ENCODE measurements around the gene BSN. TPM values are rescaled to one million over a fixed set of nuclear protein-coding genes. Genes with fewer than 3 reads are reported as not detected.
A peak's percentile ranks its signal among the peaks of the same experiment; 100 is the strongest.

BSN gene
- total RNA-seq, 1 donor from 2014 or later: 46.9 TPM

DNA sequence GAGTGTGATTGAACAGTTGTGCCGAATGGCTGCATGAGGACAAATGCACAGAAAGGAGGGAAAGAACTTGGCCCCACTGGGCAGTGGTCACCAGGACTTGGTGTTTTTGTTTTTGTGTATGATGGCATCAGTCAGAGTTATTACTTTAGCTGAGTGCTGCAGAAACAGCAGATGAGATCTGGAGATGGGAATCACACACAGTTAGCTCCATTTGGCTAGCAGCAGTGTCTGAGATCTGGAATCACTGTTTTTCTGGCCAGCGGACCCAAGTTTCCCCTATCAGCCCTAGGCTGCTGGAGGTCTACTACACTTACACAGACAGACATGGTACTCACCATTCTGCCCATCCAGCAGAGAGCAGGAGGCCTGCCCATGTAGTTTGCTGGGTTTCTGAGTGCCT is 74.0 kb downstream of the BSN start:
- peaks cover 24% of the 10 kb centered on the region for H3K36me3 Mint-ChIP-seq (ENCODE audit: unreplicated experiment)
- H3K4me1 Mint-ChIP-seq (ENCODE audit: low read depth, unreplicated experiment): peaks cover 5% of the 10 kb centered on the region
- TF ChIP-seq, protein P1, sequence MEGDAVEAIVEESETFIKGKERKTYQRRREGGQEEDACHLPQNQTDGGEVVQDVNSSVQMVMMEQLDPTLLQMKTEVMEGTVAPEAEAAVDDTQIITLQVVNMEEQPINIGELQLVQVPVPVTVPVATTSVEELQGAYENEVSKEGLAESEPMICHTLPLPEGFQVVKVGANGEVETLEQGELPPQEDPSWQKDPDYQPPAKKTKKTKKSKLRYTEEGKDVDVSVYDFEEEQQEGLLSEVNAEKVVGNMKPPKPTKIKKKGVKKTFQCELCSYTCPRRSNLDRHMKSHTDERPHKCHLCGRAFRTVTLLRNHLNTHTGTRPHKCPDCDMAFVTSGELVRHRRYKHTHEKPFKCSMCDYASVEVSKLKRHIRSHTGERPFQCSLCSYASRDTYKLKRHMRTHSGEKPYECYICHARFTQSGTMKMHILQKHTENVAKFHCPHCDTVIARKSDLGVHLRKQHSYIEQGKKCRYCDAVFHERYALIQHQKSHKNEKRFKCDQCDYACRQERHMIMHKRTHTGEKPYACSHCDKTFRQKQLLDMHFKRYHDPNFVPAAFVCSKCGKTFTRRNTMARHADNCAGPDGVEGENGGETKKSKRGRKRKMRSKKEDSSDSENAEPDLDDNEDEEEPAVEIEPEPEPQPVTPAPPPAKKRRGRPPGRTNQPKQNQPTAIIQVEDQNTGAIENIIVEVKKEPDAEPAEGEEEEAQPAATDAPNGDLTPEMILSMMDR (IDR thresholded peaks at IDR 0.05; ENCODE audit: partially characterized antibody, unreplicated experiment): no peak
- H3K9me3 Mint-ChIP-seq (ENCODE audit: unreplicated experiment): peaks cover 5% of the 10 kb centered on the region
- peaks cover 7% of the 10 kb centered on the region for H3K27me3 Mint-ChIP-seq (ENCODE audit: unreplicated experiment)
- H3K27ac Mint-ChIP-seq (ENCODE audit: unreplicated experiment): no peak overlapping the region
- no peak for DNase-seq
- H3K4me3 Mint-ChIP-seq (ENCODE audit: unreplicated experiment): no peak overlapping the region

DNA sequence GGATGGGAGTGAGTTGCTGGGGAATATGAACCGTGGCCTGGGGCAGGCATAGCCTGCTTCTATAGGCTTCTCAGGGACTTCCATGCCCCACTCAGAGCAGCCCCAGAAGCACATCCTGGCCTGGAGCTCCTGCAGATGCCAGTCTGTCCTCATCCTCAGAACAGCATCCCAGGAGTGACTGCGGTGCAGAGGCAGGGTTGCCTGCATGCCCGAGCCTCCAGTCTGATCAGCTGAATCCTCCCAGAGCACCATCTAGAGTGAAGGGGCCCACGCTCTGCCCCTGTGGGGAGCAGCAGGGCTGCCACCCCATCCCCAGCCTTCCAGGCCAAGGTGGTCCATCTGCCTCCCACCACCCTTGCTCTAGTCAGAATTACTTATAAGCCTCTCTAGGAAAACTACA is 75.2 kb downstream of the BSN start:
- no peak for DNase-seq
- H3K36me3 Mint-ChIP-seq (ENCODE audit: unreplicated experiment): peaks cover 24% of the 10 kb centered on the region
- peaks cover 5% of the 10 kb centered on the region for H3K9me3 Mint-ChIP-seq (ENCODE audit: unreplicated experiment)
- H3K27ac Mint-ChIP-seq (ENCODE audit: unreplicated experiment): no peak overlapping the region
- H3K27me3 Mint-ChIP-seq (ENCODE audit: unreplicated experiment): peaks cover 7% of the 10 kb centered on the region
- H3K4me1 Mint-ChIP-seq (ENCODE audit: low read depth, unreplicated experiment): peaks cover 8% of the 10 kb centered on the region
- TF ChIP-seq, protein P1 (IDR thresholded peaks at IDR 0.05; ENCODE audit: partially characterized antibody, unreplicated experiment): no peak
- H3K4me3 Mint-ChIP-seq (ENCODE audit: unreplicated experiment): no peak overlapping the region

GRCh38 chr3:49629866-49630265 is 75.6 kb downstream of the BSN start:
- Mint-ChIP-seq H3K9me3 (ENCODE audit: unreplicated experiment) (peaks cover 5% of the 10 kb centered on the region), H3K27me3 (ENCODE audit: unreplicated experiment) (peaks cover 7% of the 10 kb centered on the region), H3K4me3 (ENCODE audit: unreplicated experiment) (no peak overlapping the region), H3K36me3 (ENCODE audit: unreplicated experiment) (peaks cover 24% of the 10 kb centered on the region), H3K4me1 (ENCODE audit: low read depth, unreplicated experiment) (peaks cover 8% of the 10 kb centered on the region), H3K27ac (ENCODE audit: unreplicated experiment) (no peak overlapping the region)
- TF ChIP-seq, protein P1 (IDR thresholded peaks at IDR 0.05; ENCODE audit: partially characterized antibody, unreplicated experiment): no peak
- DNase-seq: peak; percentile 54

GRCh38 chr3:49630784-49631183 is 76.5 kb downstream of the BSN start:
- Mint-ChIP-seq H3K27me3 (ENCODE audit: unreplicated experiment) (peaks cover 7% of the 10 kb centered on the region), H3K36me3 (ENCODE audit: unreplicated experiment) (peaks cover 24% of the 10 kb centered on the region), H3K27ac (ENCODE audit: unreplicated experiment) (no peak overlapping the region), H3K4me1 (ENCODE audit: low read depth, unreplicated experiment) (peaks cover 8% of the 10 kb centered on the region), H3K4me3 (ENCODE audit: unreplicated experiment) (no peak overlapping the region), H3K9me3 (ENCODE audit: unreplicated experiment) (peaks cover 5% of the 10 kb centered on the region)
- TF ChIP-seq, protein P1 (IDR thresholded peaks at IDR 0.05; ENCODE audit: partially characterized antibody, unreplicated experiment): no peak
- DNase-seq: no peak

DNA sequence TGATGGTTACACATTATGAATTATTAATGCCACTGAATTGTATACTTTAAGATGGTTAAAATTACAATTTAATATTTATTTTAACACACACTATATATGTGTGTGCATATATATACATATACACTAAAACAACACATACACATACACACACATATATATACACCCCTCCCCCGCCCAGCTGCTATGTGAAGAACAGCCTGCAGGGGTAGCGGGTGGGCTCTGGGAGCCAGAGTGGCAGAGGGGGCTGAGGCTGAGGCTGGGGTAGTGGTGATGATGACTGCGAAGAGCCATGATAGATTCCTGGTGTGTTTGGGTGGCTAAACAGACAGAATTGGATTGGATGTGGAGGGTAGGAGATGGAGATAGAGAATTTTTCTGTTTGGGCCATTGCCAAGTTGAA is 80.5 kb downstream of the BSN start:
- H3K9me3 Mint-ChIP-seq (ENCODE audit: unreplicated experiment): peaks cover 12% of the 10 kb centered on the region
- H3K27ac Mint-ChIP-seq (ENCODE audit: unreplicated experiment): no peak overlapping the region
- TF ChIP-seq, protein P1 (IDR thresholded peaks at IDR 0.05; ENCODE audit: partially characterized antibody, unreplicated experiment): peak; percentile 21
- DNase-seq: peak; percentile 45
- H3K36me3 Mint-ChIP-seq (ENCODE audit: unreplicated experiment): peaks cover 19% of the 10 kb centered on the region
- H3K27me3 Mint-ChIP-seq (ENCODE audit: unreplicated experiment): peaks cover 8% of the 10 kb centered on the region
- H3K4me3 Mint-ChIP-seq (ENCODE audit: unreplicated experiment): no peak overlapping the region
- peaks cover 5% of the 10 kb centered on the region for H3K4me1 Mint-ChIP-seq (ENCODE audit: low read depth, unreplicated experiment)

All from glutamatergic neuron (in vitro differentiated cells).